HepG2 (cell line): ENCODE measurements around the gene COBL. TPM values are rescaled to one million over a fixed set of nuclear protein-coding genes. Genes with fewer than 3 reads are reported as not detected.
A peak's percentile ranks its signal among the peaks of the same experiment; 100 is the strongest.

Experiments
- ATAC-seq: fragments of 200-7000 bp; cut with Tn5 transposase; 3 replicates; pipeline ENCODE4 v1.9.1; 2020; ENCODE audit warnings: mild to moderate bottlenecking, moderate library complexity
- BruUV-seq: library from RNA; stranded (reverse); fragments of 400-500 nt; replicated peaks from 2 replicates; lab custom pipeline; 2021; lab: Mats Ljungman, UMichigan
- CTCF ChIA-PET: fragments of 300-600 bp; formaldehyde crosslinking; extraction: SDS; loops from one replicate; lab custom pipeline; 2021; ENCODE audit warnings: low total read pairs, inconsistent platforms, low intra/inter-chr PET ratio; lab: Yijun Ruan, JAX
- POLR2A ChIA-PET: fragments of 350-600 bp; sonication (Branson Sonifier 250); formaldehyde crosslinking; loops from one replicate; lab custom pipeline; 2020; ENCODE audit warnings: antibody characterized with exemption, inconsistent platforms; lab: Yijun Ruan, JAX
- DNase-seq: peaks from one replicate; pipeline ENCODE4 v3.0.0-alpha.2; 2015; ENCODE audit warnings: low spot score
- FAIRE-seq: peaks from 3 replicates; lab custom pipeline; 2011; peaks lifted over from hg19 to GRCh38; lab: Jason Lieb, UNC
- H2AFZ ChIP-seq: one replicate; pipeline ENCODE4 v1.6.1; 2011; ENCODE audit warnings: low read length, inconsistent platforms
- H3K27ac ChIP-seq: fragments of 300-600 bp; 3 replicates; pipeline ENCODE4 v1.8.0; 2011; ENCODE audit warnings: mixed run types, mild to moderate bottlenecking, mixed read lengths, low read length, inconsistent platforms; ENCODE audit not compliant: insufficient read depth; ENCODE audit errors: extremely low read length
- H3K27me3 ChIP-seq, 2 experiments: fragments of 200-600 bp in 1 of 2; 2 replicates in 1 of 2; 3 replicates in 1 of 2; pipeline versions ENCODE4 v1.6.0 to v1.8.0; 2011; ENCODE audit warnings: low read length in 2 of 2, mild to moderate bottlenecking in 2 of 2, moderate library complexity in 2 of 2, inconsistent platforms in 1 of 2; ENCODE audit not compliant: insufficient read depth in 2 of 2, control insufficient read depth in 1 of 2
- H3K36me3 ChIP-seq, 2 experiments: fragments of 200-600 bp in 1 of 2; replicated peaks in 1 of 2; 2 replicates in 1 of 2; 3 replicates in 1 of 2; pipeline versions ENCODE4 v1.5.1 to v1.8.0; 2011; ENCODE audit warnings: low read length in 2 of 2, inconsistent platforms in 1 of 2; ENCODE audit not compliant: insufficient read depth in 2 of 2, control insufficient read depth in 1 of 2
- H3K4me1 ChIP-seq: 2 replicates; pipeline ENCODE4 v1.5.1; 2012; ENCODE audit warnings: low read length, inconsistent platforms; ENCODE audit not compliant: insufficient read depth
- H3K4me2 ChIP-seq: 2 replicates; pipeline ENCODE4 v1.6.0; 2011; ENCODE audit warnings: low read depth, low read length, inconsistent platforms
- H3K4me3 ChIP-seq, 3 experiments: fragments of 200-600 bp in 1 of 3; sonication (generic), shearing (Covaris generic) in 1 of 3; replicated peaks in 1 of 3; 2 replicates each; pipeline ENCODE4 v1.5.1; 2011 to 2016; ENCODE audit warnings: low read length in 3 of 3, inconsistent platforms in 2 of 3, low read depth in 2 of 3, mild to moderate bottlenecking in 2 of 3, control low read depth in 1 of 3, mixed read lengths in 1 of 3; ENCODE audit not compliant: insufficient read depth in 1 of 3
- H3K79me2 ChIP-seq: one replicate; pipeline ENCODE4 v1.6.1; 2011; ENCODE audit warnings: low read length, inconsistent platforms; ENCODE audit not compliant: insufficient read depth
- H3K9ac ChIP-seq: 2 replicates; pipeline ENCODE4 v1.6.0; 2011; ENCODE audit warnings: mild to moderate bottlenecking, low read depth, low read length, inconsistent platforms; ENCODE audit not compliant: insufficient read depth
- H3K9me3 ChIP-seq: 2 replicates; pipeline ENCODE4 v1.5.1; 2012; ENCODE audit warnings: mild to moderate bottlenecking, low read length
- H4K20me1 ChIP-seq: 2 replicates; pipeline ENCODE4 v1.6.0; 2011; ENCODE audit warnings: inconsistent platforms, mild to moderate bottlenecking, low read length, moderate library complexity; ENCODE audit not compliant: insufficient read depth
- ARHGAP35 ChIP-seq: sonication (generic); formaldehyde crosslinking; IDR thresholded peaks from 2 replicates; pipeline ENCODE4 v1.9.0; 2022; ENCODE audit warnings: mild to moderate bottlenecking, inconsistent platforms, moderate library complexity, missing genetic modification reagents, borderline replicate concordance
- CBX1 ChIP-seq: IDR thresholded peaks from one replicate; pipeline ENCODE4 v1.6.1; 2016; ENCODE audit warnings: antibody characterized with exemption, low read depth
- MEIS1 ChIP-seq: sonication (generic); formaldehyde crosslinking; IDR thresholded peaks from 2 replicates; pipeline ENCODE4 v1.9.0; 2021; ENCODE audit warnings: mild to moderate bottlenecking, missing genetic modification reagents, moderate library complexity, borderline replicate concordance
- MXI1 ChIP-seq: IDR thresholded peaks from 3 replicates; pipeline ENCODE4 v1.6.1; 2012; ENCODE audit warnings: low read depth, low read length, inconsistent platforms, borderline replicate concordance
- ZBTB8A ChIP-seq: sonication (generic); formaldehyde crosslinking; IDR thresholded peaks from 2 replicates; pipeline ENCODE4 v1.4.0; 2020; ENCODE audit warnings: mild to moderate bottlenecking, low read depth, missing genetic modification reagents, borderline replicate concordance
- ZFP37 ChIP-seq: sonication (generic); formaldehyde crosslinking; IDR thresholded peaks from 2 replicates; pipeline ENCODE4 v1.4.0; 2020; ENCODE audit warnings: missing genetic modification reagents, borderline replicate concordance
- ZNF629 ChIP-seq: sonication (generic); formaldehyde crosslinking; conservative IDR thresholded peaks from 2 replicates; pipeline ENCODE4 v1.5.0; 2020; ENCODE audit warnings: missing genetic modification reagents
- ZNF674 ChIP-seq: sonication (generic); formaldehyde crosslinking; IDR thresholded peaks from 2 replicates; pipeline ENCODE4 v1.5.0; 2020; ENCODE audit warnings: low read depth, mild to moderate bottlenecking, missing genetic modification reagents
- ZNF775 ChIP-seq: sonication (generic); formaldehyde crosslinking; IDR thresholded peaks from 2 replicates; pipeline ENCODE4 v1.4.0; 2020; ENCODE audit warnings: missing genetic modification reagents, mild to moderate bottlenecking, moderate library complexity, borderline replicate concordance
- WGBS: methylation state at CpG from one replicate; pipeline ENCODE4 v1.1.6; 2017; ENCODE audit warnings: low lambda C conversion rate; 5-methylcytosine and 5-hydroxymethylcytosine counted together
- in situ Hi-C: cut with HindIII; loops from 2 replicates; pipeline ENCODE4 v1.10.0; 2017; ENCODE audit warnings: low pct_unique_long_range_greater_than_20kb; ENCODE audit not compliant: extremely low pct_ligation_motif_present
- intact Hi-C: fragments of 100-400 bp; cut with micrococcal nuclease; formaldehyde crosslinking; loops from one replicate; pipeline ENCODE4 v1.10.0; 2022; ENCODE audit not compliant: unreplicated experiment
- polyA plus RNA-seq, 8 experiments: library from polyadenylated mRNA; depleted of rRNA in 3 of 8; stranded (reverse) in 7 of 8; unstranded in 1 of 8; fragments of >200 nt; fragmentation: Illumina TruSeq in 4 of 8; extraction: Trizol in 4 of 8; gene quantifications; 2 replicates each; pipeline versions ENCODE4 v1.2.1 to v1.2.3, GENCODE V29; 2011 to 2016; ENCODE audit warnings: low read depth in 4 of 8, missing spikeins in 1 of 8, mixed read lengths in 1 of 8; ENCODE audit not compliant: insufficient read depth in 1 of 8
- total RNA-seq, 5 experiments: library from RNA; depleted of rRNA; stranded (reverse); fragments of >200 nt; fragmentation: Illumina TruSeq; extraction: Trizol; gene quantifications; 2 replicates each; pipeline ENCODE4 v1.2.3, GENCODE V29; 2016; ENCODE audit warnings: low read depth in 1 of 5

The COBL gene
- total and polyA plus RNA-seq, 2 of the 13 experiments (the other 11 are each of a cell fraction or from before 2014, with no cell fraction given): 3.8 to 4.9 TPM

DNA sequence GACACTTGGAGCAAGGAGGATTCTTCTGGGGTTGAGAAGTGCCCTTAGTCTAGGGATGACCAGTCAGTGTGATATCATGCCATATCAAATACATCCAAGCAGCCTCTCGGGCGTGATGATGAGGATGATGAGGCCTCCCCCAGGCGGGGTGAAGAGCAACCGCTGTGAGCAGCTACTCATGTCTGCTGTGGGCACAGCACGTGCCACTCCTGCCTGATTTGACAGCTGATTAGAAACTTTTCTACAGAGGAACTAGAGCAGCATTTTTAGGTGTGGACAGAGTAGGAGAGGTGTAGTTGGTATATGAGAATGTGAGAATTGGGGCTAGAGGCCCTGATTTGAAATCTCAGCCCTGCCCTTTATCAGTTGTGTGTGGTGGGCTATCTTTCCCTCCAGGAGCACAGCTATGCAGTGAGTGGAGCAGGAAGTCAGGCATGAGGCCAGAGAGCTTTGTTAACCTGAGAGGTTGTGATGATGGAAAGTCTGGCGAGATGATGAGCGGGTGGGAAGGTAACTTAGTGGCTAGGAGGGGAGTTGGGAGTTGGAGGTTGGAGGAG is 49.6 kb upstream of the COBL start:
- 30% methylated on average over 7 of the region's 7 CpGs for WGBS
- BruUV-seq: no TSS peak
- peaks cover 16% of the 10 kb centered on the region; the same call in 1 of the 2 replicates for H3K4me1 ChIP-seq
- TF ChIP-seq MEIS1 (no peak), ZFP37 (CRISPR knock-in tag) (no peak), ZNF674 (CRISPR knock-in tag) (no peak), CBX1 (no peak), MXI1 (no peak), ZNF629 (CRISPR knock-in tag) (no peak), ZBTB8A (CRISPR knock-in tag) (no peak), ARHGAP35 (no peak), ZNF775 (CRISPR knock-in tag) (no peak)
- H3K79me2 ChIP-seq: no peaks in the 10 kb centered on the region
- intact Hi-C loops (loop anchor here (5.0 kb wide), 1 partner anchor 49 kb away; the partner anchor contains the start of gene COBL), in situ Hi-C loops (loop anchor here (5.0 to 10.0 kb wide), 3 partner anchors 111 to 204 kb away; no protein-coding TSS in a partner anchor)
- no peak overlapping the region for H3K4me3 ChIP-seq
- no peaks in the 10 kb centered on the region for H3K36me3 ChIP-seq
- H3K4me2 ChIP-seq: 0 out of 2 replicates have a peak overlapping the region, but pooled peaks have one; percentile 46
- POLR2A ChIA-PET: interaction anchor here (2.0 kb wide), 1 partner anchor 203 kb away, joined by 7 read pairs; no protein-coding TSS in a partner anchor
- no peak overlapping the region for H2AFZ ChIP-seq
- no peak overlapping the region for H3K27ac ChIP-seq
- no peaks in the 10 kb centered on the region for H4K20me1 ChIP-seq
- no peak overlapping the region for H3K9ac ChIP-seq
- peaks cover 0 to 1% of the 10 kb centered on the region in 2 experiments; a peak in 1 of 5 replicates for H3K27me3 ChIP-seq
- CTCF ChIA-PET: interaction anchor here (1.2 to 3.9 kb wide), 4 partner anchors 114 to 204 kb away, joined by 3 to 38 read pairs (median 4); no protein-coding TSS in a partner anchor
- H3K9me3 ChIP-seq: no peaks in the 10 kb centered on the region
- FAIRE-seq: no peak
- ATAC-seq: peak; percentile 24
- DNase-seq: no peak
